Activated naive CD4-positive, alpha-beta T cell treated with anti-CD3 and anti-CD28 coated beads, Interleukin-2, amount 10 ng/mL, durations not matched to agents 7 days and 5 days (primary cell): Measurements from ENCODE around the gene LRRC25.
"Not testable (repeated sequence)": the region's sequence is repeated elsewhere in the genome, so short reads cannot be mapped to it uniquely, and the experiment has no call there.

Source experiments
- CTCF ChIA-PET: fragments of 350-600 bp; sonication (Branson Sonifier 250); formaldehyde crosslinking; loops from one replicate; lab custom pipeline; 2021; ENCODE audit warnings: antibody characterized with exemption; lab: Charles Lee
- DNase-seq: peaks from one replicate; pipeline ENCODE4 v3.0.0-alpha.2; 2020
- H3K27ac Mint-ChIP-seq: one replicate; pipeline ENCODE4 v1.8.0; 2021; ENCODE audit warnings: mild to moderate bottlenecking, moderate library complexity, mixed read lengths
- H3K27me3 Mint-ChIP-seq: one replicate; pipeline ENCODE4 v1.8.0; 2021; ENCODE audit warnings: mild to moderate bottlenecking, mixed read lengths
- H3K36me3 Mint-ChIP-seq: one replicate; pipeline ENCODE4 v1.8.0; 2021; ENCODE audit warnings: mixed read lengths
- H3K4me1 Mint-ChIP-seq: one replicate; pipeline ENCODE4 v1.8.0; 2021; ENCODE audit warnings: mixed read lengths
- H3K4me3 Mint-ChIP-seq: one replicate; pipeline ENCODE4 v1.8.0; 2021; ENCODE audit warnings: mild to moderate bottlenecking, moderate library complexity, mixed read lengths
- H3K9me3 Mint-ChIP-seq: one replicate; pipeline ENCODE4 v1.8.0; 2021; ENCODE audit warnings: mixed read lengths

The LRRC25 gene

DNA sequence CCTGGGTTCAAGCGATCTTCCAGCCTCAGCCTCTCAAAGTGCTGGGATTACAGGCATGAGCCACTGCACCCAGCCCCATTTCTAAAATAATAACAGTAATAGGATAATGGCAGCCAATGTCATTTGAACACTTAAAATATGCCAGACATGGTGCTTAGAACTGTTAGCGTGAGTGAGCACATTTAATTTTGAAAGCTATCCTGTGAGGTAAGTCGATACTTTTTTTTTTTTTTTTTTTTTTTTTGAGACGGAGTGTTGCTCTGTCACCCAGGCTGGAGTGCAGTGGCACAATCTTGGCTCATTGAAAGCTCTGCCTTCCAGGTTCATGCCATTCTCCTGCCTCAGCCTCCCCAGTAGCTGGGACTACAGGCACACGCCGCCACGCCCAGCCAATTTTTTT, 42.7 kb downstream of the LRRC25 start:
- not testable (repeated sequence) for H3K4me3 Mint-ChIP-seq, DNase-seq, H3K9me3 Mint-ChIP-seq, H3K4me1 Mint-ChIP-seq, H3K27ac Mint-ChIP-seq, H3K27me3 Mint-ChIP-seq
- CTCF ChIA-PET, result interaction anchor here (0.9 to 1.4 kb wide), 2 partner anchors 26 to 57 kb away, joined by 3 read pairs; no protein-coding TSS in a partner anchor
- peaks cover 24% of the 10 kb centered on the region for H3K36me3 Mint-ChIP-seq

DNA sequence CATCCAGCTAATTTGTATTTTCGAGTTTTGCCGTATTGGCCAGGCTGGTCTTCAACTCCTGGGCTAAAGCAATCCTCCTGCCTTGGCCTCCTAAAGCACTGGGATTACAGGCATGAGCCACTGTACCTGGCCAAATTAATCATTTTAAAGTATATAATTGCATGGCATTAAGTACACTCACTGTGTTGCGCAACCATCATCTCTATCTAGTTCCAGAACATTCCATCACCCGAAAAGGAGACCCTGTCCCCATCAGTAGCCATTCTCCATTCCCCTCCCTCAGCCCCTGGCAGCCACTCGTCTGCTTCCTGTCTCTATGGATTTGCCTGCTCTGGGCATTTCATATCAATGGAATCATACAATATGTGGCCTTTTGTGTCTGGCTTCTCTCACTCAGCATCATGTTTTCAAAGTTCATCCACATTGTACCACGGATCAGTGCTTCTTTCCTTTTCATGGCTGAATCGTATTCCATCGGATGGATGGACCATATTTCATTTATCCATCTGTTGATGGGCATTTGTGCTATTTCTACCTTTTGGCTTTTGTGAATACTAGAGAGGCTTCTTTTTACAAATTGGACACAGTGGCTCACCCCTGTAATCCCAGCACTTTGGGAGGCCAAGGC, 43.9 kb downstream of the LRRC25 start:
- CTCF ChIA-PET, result no interaction called here
- Mint-ChIP-seq H3K4me1 (peaks cover 2% of the 10 kb centered on the region), H3K36me3 (peaks cover 14% of the 10 kb centered on the region), H3K27me3 (no peaks in the 10 kb centered on the region), H3K27ac (no peak overlapping the region), H3K4me3 (no peak overlapping the region), H3K9me3 (no peaks in the 10 kb centered on the region)
- DNase-seq, result no peak

DNA sequence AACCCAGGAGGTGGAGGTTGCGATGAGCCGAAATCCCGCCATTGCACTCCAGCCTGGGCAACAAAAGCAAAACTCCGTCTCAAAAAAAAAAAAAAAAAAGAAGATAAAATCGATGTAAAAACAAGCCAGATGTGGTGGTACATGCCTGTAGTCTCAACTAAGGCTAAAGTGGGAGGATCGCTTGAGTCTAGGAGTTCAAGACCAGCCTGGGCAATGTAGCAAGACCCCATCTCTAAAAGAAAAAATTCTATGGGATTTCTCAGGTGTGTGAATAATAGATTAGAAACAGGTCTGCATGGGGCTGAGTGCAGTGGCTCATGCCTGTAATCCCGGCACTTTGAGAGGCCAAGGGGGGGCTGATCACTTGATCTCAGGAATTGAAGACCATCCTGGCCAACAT, 45.9 kb downstream of the LRRC25 start:
- Mint-ChIP-seq H3K27me3 (no peaks in the 10 kb centered on the region), H3K4me3 (no peak overlapping the region), H3K4me1 (peaks cover 2% of the 10 kb centered on the region), H3K9me3 (no peaks in the 10 kb centered on the region), H3K27ac (no peak overlapping the region), H3K36me3 (peaks cover 17% of the 10 kb centered on the region)
- DNase-seq, result no peak
- CTCF ChIA-PET, result no interaction called here

- CTCF ChIA-PET, result interaction anchor here (0.8 to 1.4 kb wide), 4 partner anchors 9 to 72 kb away, joined by 3 to 4 read pairs (median 4); no protein-coding TSS in a partner anchor
- peaks cover 18% of the 10 kb centered on the region for H3K36me3 Mint-ChIP-seq
- DNase-seq, result no peak
- H3K27me3 Mint-ChIP-seq, result no peaks in the 10 kb centered on the region
- H3K4me3 Mint-ChIP-seq, result no peak overlapping the region
- H3K4me1 Mint-ChIP-seq, result peaks cover 9% of the 10 kb centered on the region
- no peaks in the 10 kb centered on the region for H3K9me3 Mint-ChIP-seq
- no peak overlapping the region for H3K27ac Mint-ChIP-seq
These were observed 46.9 kb downstream of the LRRC25 start for GRCh38 chr19:18350490-18350889.

DNA sequence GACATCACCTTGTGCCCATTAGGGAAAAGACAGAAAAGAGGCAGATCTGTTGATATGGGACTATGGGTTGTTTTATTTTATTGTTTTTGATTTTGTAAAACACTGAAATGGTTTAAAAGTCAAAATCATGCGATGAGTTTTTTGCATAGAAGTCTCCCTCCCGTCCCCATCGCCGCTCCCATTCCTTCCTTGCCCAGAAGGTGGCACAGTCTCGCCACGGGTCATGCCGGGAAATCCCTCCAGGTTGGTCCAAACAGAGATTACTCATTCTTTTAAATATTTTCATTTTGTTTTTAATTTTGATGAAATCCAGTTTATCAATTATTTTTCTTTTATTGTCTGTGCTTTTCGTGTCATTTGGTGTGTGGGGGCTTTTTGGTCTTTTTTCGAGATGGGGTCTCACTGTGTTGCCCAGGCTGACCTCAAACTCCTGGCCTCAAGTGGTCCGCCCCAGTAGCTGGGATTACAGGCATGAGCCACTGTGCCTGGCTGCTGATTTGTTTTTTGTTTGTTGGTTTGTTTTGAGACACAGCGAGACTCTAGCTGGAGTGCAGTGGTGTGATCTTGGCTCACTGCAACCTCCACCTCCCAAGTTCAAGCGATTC, 47.8 kb downstream of the LRRC25 start:
- no peaks in the 10 kb centered on the region for H3K27me3 Mint-ChIP-seq
- peaks cover 22% of the 10 kb centered on the region for H3K36me3 Mint-ChIP-seq
- H3K4me1 Mint-ChIP-seq, result peaks cover 9% of the 10 kb centered on the region
- peak; percentile 54 for DNase-seq
- H3K4me3 Mint-ChIP-seq, result no peak overlapping the region
- H3K27ac Mint-ChIP-seq, result no peak overlapping the region
- CTCF ChIA-PET, result interaction anchor here (0.8 to 1.4 kb wide), 8 partner anchors 10 to 71 kb away, joined by 3 to 5 read pairs (median 4); no protein-coding TSS in a partner anchor
- H3K9me3 Mint-ChIP-seq, result no peaks in the 10 kb centered on the region

GRCh38 chr19:18348818-18349339, 48.5 kb downstream of the LRRC25 start:
- not testable (repeated sequence) for H3K4me1 Mint-ChIP-seq, H3K27me3 Mint-ChIP-seq, DNase-seq, H3K4me3 Mint-ChIP-seq, H3K27ac Mint-ChIP-seq, H3K9me3 Mint-ChIP-seq
- peaks cover 29% of the 10 kb centered on the region for H3K36me3 Mint-ChIP-seq
- CTCF ChIA-PET, result interaction anchor here (0.8 to 1.1 kb wide), 5 partner anchors 9 to 65 kb away, joined by 3 to 5 read pairs (median 3); no protein-coding TSS in a partner anchor

- DNase-seq, result no peak
- Mint-ChIP-seq H3K4me3 (no peak overlapping the region), H3K4me1 (peaks cover 9% of the 10 kb centered on the region), H3K27me3 (no peaks in the 10 kb centered on the region), H3K9me3 (no peaks in the 10 kb centered on the region), H3K36me3 (peaks cover 27% of the 10 kb centered on the region), H3K27ac (no peak overlapping the region)
- CTCF ChIA-PET, result interaction anchor here (1.1 kb wide), 1 partner anchor 32 kb away, joined by 3 read pairs; no protein-coding TSS in a partner anchor
These were observed 49.3 kb downstream of the LRRC25 start for GRCh38 chr19:18348171-18348570.

DNA sequence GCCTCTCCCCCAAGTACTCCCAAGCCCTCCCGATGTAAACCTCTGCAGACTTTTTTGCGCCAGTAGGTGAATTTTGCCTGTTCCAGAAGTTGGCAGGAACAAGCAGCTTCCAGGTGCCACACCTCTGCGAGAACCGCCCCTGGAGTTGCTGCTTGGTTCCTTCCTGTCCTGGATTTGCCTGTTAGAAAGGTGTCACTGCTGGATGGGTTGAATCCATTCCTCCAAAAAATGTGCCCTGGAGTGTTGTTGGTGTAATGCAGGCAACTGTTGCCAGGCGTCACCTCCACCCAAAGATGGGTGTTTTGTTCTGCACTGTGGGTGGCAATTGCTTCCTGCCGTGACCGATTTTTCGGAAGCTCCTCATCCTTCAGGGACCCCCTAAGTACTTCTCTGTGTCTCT, 51.3 kb downstream of the LRRC25 start:
- H3K36me3 Mint-ChIP-seq, result peaks cover 31% of the 10 kb centered on the region
- DNase-seq, result no peak
- H3K4me1 Mint-ChIP-seq, result peaks cover 20% of the 10 kb centered on the region
- no peaks in the 10 kb centered on the region for H3K9me3 Mint-ChIP-seq
- peak overlapping the region; percentile 59 for H3K27ac Mint-ChIP-seq
- CTCF ChIA-PET, result interaction anchor here (0.9 kb wide), 1 partner anchor 68 kb away, joined by 3 read pairs; no protein-coding TSS in a partner anchor
- H3K4me3 Mint-ChIP-seq, result no peak overlapping the region
- no peaks in the 10 kb centered on the region for H3K27me3 Mint-ChIP-seq

- DNase-seq, result no peak
- peaks cover 19% of the 10 kb centered on the region for H3K4me1 Mint-ChIP-seq
- CTCF ChIA-PET, result no interaction called here
- H3K4me3 Mint-ChIP-seq, result no peak overlapping the region
- H3K27ac Mint-ChIP-seq, result no peak overlapping the region
- no peaks in the 10 kb centered on the region for H3K27me3 Mint-ChIP-seq
- H3K9me3 Mint-ChIP-seq, result no peaks in the 10 kb centered on the region
- peaks cover 28% of the 10 kb centered on the region for H3K36me3 Mint-ChIP-seq
These were observed 52.1 kb downstream of the LRRC25 start for GRCh38 chr19:18345296-18345695.

GRCh38 chr19:18344582-18344950, 52.9 kb downstream of the LRRC25 start:
- Mint-ChIP-seq H3K36me3 (peaks cover 27% of the 10 kb centered on the region), H3K4me1 (peaks cover 24% of the 10 kb centered on the region), H3K4me3 (no peak overlapping the region), H3K27ac (no peak overlapping the region), H3K27me3 (no peaks in the 10 kb centered on the region), H3K9me3 (no peaks in the 10 kb centered on the region)
- no peak for DNase-seq
- CTCF ChIA-PET, result no interaction called here

- H3K4me3 Mint-ChIP-seq, result peak overlapping the region; percentile 83
- H3K27me3 Mint-ChIP-seq, result peaks cover 11% of the 10 kb centered on the region
- DNase-seq, result no peak
- no peak overlapping the region for H3K27ac Mint-ChIP-seq
- H3K9me3 Mint-ChIP-seq, result no peaks in the 10 kb centered on the region
- peaks cover 28% of the 10 kb centered on the region for H3K4me1 Mint-ChIP-seq
- CTCF ChIA-PET, result interaction anchor here (0.8 to 1.7 kb wide), 5 partner anchors 14 to 73 kb away, joined by 3 to 8 read pairs (median 3); no protein-coding TSS in a partner anchor
- peaks cover 20% of the 10 kb centered on the region for H3K36me3 Mint-ChIP-seq
These were observed 55.3 kb downstream of the LRRC25 start for GRCh38 chr19:18342090-18342632.
